Bone marrow (tissue), 2 donors: ENCODE results near the gene PTPRC.

Experiments
- DNase-seq, 2 donors: peaks; one replicate each; lab custom pipeline; 2025; lab: John Stamatoyannopoulos, UW

Gene PTPRC

GRCh38 chr1:198700396-198700795 is 61.6 kb downstream of the PTPRC start:
- no peak for DNase-seq

- no peak for DNase-seq
These were observed 62.4 kb downstream of the PTPRC start for GRCh38 chr1:198701250-198701649.

GRCh38 chr1:198701766-198702539 is 63.1 kb downstream of the PTPRC start:
- DNase-seq = no peak

GRCh38 chr1:198708761-198709525 is 70.1 kb downstream of the PTPRC start:
- DNase-seq = no peak

- DNase-seq = no peak
These were observed 73.0 kb downstream of the PTPRC start for GRCh38 chr1:198711837-198712236.

- DNase-seq = no peak
These were observed 74.2 kb downstream of the PTPRC start for GRCh38 chr1:198713081-198713480.

- DNase-seq = no peak
These were observed 75.4 kb downstream of the PTPRC start for GRCh38 chr1:198714271-198714670.

- no peak for DNase-seq
These were observed 77.2 kb downstream of the PTPRC start for GRCh38 chr1:198716051-198716450.

GRCh38 chr1:198717510-198717909 is 78.7 kb downstream of the PTPRC start:
- DNase-seq = no peak

- DNase-seq = no peak
These were observed 84.3 kb downstream of the PTPRC start for GRCh38 chr1:198723127-198723526.

- no peak for DNase-seq
These were observed 86.2 kb downstream of the PTPRC start for GRCh38 chr1:198725090-198725489.

GRCh38 chr1:198726455-198726854 is 87.6 kb downstream of the PTPRC start:
- DNase-seq = peak in 1 of 2 donors; percentile 75

- no peak for DNase-seq
These were observed 90.5 kb downstream of the PTPRC start for GRCh38 chr1:198729195-198729863.

GRCh38 chr1:198730952-198731351 is 92.1 kb downstream of the PTPRC start:
- DNase-seq = no peak

- no peak for DNase-seq
These were observed 95.6 kb downstream of the PTPRC start for GRCh38 chr1:198734323-198735008.

- DNase-seq = no peak
These were observed 102.9 kb downstream of the PTPRC start for GRCh38 chr1:198741744-198742143.

GRCh38 chr1:198747127-198747526 is 108.3 kb downstream of the PTPRC start:
- DNase-seq = no peak

- no peak for DNase-seq
These were observed 110.4 kb downstream of the PTPRC start for GRCh38 chr1:198749279-198749678.

- no peak for DNase-seq
These were observed 111.2 kb downstream of the PTPRC start for GRCh38 chr1:198750081-198750480.

- no peak for DNase-seq
These were observed 112.9 kb downstream of the PTPRC start for GRCh38 chr1:198751741-198752140.

GRCh38 chr1:198754670-198755069 is 115.8 kb downstream of the PTPRC start:
- DNase-seq = no peak

- DNase-seq = no peak
These were observed 116.9 kb downstream of the PTPRC start for GRCh38 chr1:198755715-198756114.
